ENCODE data around the gene APOBEC3G. TPM values are rescaled to one million over a fixed set of nuclear protein-coding genes. Genes with fewer than 3 reads are reported as not detected.

APOBEC3G gene
- total and polyA plus RNA-seq, 2 experiments from 2014 or later: 2.1 to 3.3 TPM

DNA sequence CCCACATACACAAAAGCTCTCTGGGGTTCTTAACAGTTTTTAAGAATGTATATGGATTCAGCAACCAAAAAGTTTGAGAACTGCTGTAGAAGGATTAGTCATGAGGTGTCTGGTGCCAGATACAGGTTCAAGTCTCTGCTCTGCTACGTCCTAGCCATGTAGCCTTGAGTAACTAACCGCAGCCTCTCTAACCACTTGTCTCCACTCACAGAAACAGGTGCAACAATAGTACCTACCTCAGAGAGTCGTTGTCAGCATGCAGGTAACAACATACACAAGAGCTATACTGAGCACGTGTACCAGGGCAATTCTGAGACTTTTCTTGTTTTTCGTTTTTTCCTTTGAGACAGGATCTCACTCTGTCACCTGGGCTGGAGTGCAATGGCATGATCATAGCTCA, 48.5 kb downstream of the APOBEC3G start:
- ATAC-seq (no peak), DNase-seq (ENCODE audit: low spot score) (no peak)
- Histone ChIP-seq H3K27ac (ENCODE audit: low read depth) (no peak overlapping the region), H3K4me3 (no peak overlapping the region), H4K20me1 (replicated peaks; ENCODE audit: insufficient read depth) (no peaks in the 10 kb centered on the region), H3F3A (replicated peaks; ENCODE audit: low read depth) (no peaks in the 10 kb centered on the region), H2AFZ (no peak overlapping the region), H3K79me2 (replicated peaks; ENCODE audit: insufficient read depth) (no peaks in the 10 kb centered on the region), H3K9me2 (ENCODE audit: insufficient read depth) (no peaks in the 10 kb centered on the region), H3K27me3 (ENCODE audit: insufficient read depth) (no peaks in the 10 kb centered on the region; the same call in 1 of the 2 replicates), H3K4me1 (ENCODE audit: insufficient read depth) (peaks cover 6% of the 10 kb centered on the region; the same call in 1 of the 2 replicates), H3K4me2 (no peak overlapping the region), H3K36me3 (ENCODE audit: insufficient read depth) (no peaks in the 10 kb centered on the region)
- peaks cover 9% of the 10 kb centered on the region for H3K4me1 Mint-ChIP-seq
- TF ChIP-seq POLR2AphosphoS5 (IDR thresholded peaks at IDR 0.05; ENCODE audit: low read depth) (no peak), ZNF114 (CRISPR knock-in tag; IDR thresholded peaks at IDR 0.05) (no peak), EZH2 (IDR thresholded peaks at IDR 0.05; ENCODE audit: low read depth, unreplicated experiment) (no peak), STAT1 (IDR thresholded peaks at IDR 0.05; ENCODE audit: unreplicated experiment) (no peak), NANOG (IDR thresholded peaks at IDR 0.05; ENCODE audit: borderline replicate concordance) (no peak), ZNF331 (CRISPR knock-in tag; IDR thresholded peaks at IDR 0.05; ENCODE audit: low read depth) (no peak), JUNB (IDR thresholded peaks at IDR 0.05; ENCODE audit: unreplicated experiment) (no peak), CREB1 (CRISPR knock-in tag; IDR thresholded peaks at IDR 0.05; ENCODE audit: low read depth) (no peak)
- TF ChIP-seq, protein P1, sequence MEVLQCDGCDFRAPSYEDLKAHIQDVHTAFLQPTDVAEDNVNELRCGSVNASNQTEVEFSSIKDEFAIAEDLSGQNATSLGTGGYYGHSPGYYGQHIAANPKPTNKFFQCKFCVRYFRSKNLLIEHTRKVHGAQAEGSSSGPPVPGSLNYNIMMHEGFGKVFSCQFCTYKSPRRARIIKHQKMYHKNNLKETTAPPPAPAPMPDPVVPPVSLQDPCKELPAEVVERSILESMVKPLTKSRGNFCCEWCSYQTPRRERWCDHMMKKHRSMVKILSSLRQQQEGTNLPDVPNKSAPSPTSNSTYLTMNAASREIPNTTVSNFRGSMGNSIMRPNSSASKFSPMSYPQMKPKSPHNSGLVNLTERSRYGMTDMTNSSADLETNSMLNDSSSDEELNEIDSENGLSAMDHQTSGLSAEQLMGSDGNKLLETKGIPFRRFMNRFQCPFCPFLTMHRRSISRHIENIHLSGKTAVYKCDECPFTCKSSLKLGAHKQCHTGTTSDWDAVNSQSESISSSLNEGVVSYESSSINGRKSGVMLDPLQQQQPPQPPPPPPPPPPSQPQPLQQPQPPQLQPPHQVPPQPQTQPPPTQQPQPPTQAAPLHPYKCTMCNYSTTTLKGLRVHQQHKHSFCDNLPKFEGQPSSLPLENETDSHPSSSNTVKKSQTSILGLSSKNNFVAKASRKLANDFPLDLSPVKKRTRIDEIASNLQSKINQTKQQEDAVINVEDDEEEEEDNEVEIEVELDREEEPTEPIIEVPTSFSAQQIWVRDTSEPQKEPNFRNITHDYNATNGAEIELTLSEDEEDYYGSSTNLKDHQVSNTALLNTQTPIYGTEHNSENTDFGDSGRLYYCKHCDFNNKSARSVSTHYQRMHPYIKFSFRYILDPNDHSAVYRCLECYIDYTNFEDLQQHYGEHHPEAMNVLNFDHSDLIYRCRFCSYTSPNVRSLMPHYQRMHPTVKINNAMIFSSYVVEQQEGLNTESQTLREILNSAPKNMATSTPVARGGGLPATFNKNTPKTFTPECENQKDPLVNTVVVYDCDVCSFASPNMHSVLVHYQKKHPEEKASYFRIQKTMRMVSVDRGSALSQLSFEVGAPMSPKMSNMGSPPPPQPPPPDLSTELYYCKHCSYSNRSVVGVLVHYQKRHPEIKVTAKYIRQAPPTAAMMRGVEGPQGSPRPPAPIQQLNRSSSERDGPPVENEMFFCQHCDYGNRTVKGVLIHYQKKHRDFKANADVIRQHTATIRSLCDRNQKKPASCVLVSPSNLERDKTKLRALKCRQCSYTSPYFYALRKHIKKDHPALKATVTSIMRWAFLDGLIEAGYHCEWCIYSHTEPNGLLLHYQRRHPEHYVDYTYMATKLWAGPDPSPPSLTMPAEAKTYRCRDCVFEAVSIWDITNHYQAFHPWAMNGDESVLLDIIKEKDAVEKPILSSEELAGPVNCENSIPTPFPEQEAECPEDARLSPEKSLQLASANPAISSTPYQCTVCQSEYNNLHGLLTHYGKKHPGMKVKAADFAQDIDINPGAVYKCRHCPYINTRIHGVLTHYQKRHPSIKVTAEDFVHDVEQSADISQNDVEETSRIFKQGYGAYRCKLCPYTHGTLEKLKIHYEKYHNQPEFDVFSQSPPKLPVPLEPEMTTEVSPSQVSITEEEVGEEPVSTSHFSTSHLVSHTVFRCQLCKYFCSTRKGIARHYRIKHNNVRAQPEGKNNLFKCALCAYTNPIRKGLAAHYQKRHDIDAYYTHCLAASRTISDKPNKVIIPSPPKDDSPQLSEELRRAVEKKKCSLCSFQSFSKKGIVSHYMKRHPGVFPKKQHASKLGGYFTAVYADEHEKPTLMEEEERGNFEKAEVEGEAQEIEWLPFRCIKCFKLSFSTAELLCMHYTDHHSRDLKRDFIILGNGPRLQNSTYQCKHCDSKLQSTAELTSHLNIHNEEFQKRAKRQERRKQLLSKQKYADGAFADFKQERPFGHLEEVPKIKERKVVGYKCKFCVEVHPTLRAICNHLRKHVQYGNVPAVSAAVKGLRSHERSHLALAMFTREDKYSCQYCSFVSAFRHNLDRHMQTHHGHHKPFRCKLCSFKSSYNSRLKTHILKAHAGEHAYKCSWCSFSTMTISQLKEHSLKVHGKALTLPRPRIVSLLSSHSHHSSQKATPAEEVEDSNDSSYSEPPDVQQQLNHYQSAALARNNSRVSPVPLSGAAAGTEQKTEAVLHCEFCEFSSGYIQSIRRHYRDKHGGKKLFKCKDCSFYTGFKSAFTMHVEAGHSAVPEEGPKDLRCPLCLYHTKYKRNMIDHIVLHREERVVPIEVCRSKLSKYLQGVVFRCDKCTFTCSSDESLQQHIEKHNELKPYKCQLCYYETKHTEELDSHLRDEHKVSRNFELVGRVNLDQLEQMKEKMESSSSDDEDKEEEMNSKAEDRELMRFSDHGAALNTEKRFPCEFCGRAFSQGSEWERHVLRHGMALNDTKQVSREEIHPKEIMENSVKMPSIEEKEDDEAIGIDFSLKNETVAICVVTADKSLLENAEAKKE (CRISPR knock-in tag; IDR thresholded peaks at IDR 0.05): no peak
- TF ChIP-seq, protein P2, sequence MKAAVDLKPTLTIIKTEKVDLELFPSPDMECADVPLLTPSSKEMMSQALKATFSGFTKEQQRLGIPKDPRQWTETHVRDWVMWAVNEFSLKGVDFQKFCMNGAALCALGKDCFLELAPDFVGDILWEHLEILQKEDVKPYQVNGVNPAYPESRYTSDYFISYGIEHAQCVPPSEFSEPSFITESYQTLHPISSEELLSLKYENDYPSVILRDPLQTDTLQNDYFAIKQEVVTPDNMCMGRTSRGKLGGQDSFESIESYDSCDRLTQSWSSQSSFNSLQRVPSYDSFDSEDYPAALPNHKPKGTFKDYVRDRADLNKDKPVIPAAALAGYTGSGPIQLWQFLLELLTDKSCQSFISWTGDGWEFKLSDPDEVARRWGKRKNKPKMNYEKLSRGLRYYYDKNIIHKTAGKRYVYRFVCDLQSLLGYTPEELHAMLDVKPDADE (IDR thresholded peaks at IDR 0.05): no peak
- TF ChIP-seq, protein P3, sequence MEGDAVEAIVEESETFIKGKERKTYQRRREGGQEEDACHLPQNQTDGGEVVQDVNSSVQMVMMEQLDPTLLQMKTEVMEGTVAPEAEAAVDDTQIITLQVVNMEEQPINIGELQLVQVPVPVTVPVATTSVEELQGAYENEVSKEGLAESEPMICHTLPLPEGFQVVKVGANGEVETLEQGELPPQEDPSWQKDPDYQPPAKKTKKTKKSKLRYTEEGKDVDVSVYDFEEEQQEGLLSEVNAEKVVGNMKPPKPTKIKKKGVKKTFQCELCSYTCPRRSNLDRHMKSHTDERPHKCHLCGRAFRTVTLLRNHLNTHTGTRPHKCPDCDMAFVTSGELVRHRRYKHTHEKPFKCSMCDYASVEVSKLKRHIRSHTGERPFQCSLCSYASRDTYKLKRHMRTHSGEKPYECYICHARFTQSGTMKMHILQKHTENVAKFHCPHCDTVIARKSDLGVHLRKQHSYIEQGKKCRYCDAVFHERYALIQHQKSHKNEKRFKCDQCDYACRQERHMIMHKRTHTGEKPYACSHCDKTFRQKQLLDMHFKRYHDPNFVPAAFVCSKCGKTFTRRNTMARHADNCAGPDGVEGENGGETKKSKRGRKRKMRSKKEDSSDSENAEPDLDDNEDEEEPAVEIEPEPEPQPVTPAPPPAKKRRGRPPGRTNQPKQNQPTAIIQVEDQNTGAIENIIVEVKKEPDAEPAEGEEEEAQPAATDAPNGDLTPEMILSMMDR (conservative IDR thresholded peaks at IDR 0.05; ENCODE audit: low read depth in 2 of 2): no peak
- TF ChIP-seq, protein P4, sequence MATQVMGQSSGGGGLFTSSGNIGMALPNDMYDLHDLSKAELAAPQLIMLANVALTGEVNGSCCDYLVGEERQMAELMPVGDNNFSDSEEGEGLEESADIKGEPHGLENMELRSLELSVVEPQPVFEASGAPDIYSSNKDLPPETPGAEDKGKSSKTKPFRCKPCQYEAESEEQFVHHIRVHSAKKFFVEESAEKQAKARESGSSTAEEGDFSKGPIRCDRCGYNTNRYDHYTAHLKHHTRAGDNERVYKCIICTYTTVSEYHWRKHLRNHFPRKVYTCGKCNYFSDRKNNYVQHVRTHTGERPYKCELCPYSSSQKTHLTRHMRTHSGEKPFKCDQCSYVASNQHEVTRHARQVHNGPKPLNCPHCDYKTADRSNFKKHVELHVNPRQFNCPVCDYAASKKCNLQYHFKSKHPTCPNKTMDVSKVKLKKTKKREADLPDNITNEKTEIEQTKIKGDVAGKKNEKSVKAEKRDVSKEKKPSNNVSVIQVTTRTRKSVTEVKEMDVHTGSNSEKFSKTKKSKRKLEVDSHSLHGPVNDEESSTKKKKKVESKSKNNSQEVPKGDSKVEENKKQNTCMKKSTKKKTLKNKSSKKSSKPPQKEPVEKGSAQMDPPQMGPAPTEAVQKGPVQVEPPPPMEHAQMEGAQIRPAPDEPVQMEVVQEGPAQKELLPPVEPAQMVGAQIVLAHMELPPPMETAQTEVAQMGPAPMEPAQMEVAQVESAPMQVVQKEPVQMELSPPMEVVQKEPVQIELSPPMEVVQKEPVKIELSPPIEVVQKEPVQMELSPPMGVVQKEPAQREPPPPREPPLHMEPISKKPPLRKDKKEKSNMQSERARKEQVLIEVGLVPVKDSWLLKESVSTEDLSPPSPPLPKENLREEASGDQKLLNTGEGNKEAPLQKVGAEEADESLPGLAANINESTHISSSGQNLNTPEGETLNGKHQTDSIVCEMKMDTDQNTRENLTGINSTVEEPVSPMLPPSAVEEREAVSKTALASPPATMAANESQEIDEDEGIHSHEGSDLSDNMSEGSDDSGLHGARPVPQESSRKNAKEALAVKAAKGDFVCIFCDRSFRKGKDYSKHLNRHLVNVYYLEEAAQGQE (IDR thresholded peaks at IDR 0.05; ENCODE audit: unreplicated experiment): no peak
- no peaks in the 10 kb centered on the region for H3K36me3 Mint-ChIP-seq (ENCODE audit: low read depth)
- no peak overlapping the region for H3K4me3 Mint-ChIP-seq
- peaks cover 5% of the 10 kb centered on the region; the same call in 2 of the 3 replicates for H3K9me3 Mint-ChIP-seq
- no peak overlapping the region for H3K27ac Mint-ChIP-seq
- H3K27me3 Mint-ChIP-seq (ENCODE audit: insufficient read depth, low read depth, poor library complexity): peaks cover 6% of the 10 kb centered on the region
